ENCODE measurements around the gene DNM3.
A peak's percentile ranks its signal among the peaks of the same experiment; 100 is the strongest.

DNM3 gene

DNA sequence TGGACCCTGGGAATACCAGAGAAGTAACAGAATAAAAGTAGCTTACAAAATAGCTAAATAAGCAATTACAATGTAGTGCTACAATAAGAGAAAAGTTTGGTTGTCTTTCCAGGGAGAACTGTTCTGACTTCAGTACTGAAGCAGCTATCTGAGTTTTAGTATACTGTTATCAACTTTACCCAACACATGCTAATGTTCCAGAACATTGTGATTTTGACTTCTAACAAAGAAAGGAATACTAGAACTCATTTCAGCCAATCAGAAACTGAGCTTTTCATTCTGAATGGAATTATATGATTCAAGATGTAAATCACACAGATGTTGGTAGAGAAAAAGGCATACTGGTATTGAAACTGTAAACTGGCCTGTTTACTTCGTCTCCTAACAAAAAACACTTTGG is 579.1 kb downstream of the DNM3 start, which contains the start of gene C1orf105:
TSS of gene C1orf105 (plus strand) at position 301 of the 400 bp plus-strand sequence. CDS start 201 bp downstream, outside the sequence.
- no peak for ATAC-seq (ENCODE audit: low read depth)
- TF ChIP-seq CTCF (IDR thresholded peaks at IDR 0.05; ENCODE audit: poor library complexity, severe bottlenecking), result no peak
- Histone ChIP-seq H3K27me3 (ENCODE audit: insufficient read depth, poor library complexity, severe bottlenecking) (no peaks in the 10 kb centered on the region), H3K9me3 (ENCODE audit: severe bottlenecking) (no peaks in the 10 kb centered on the region), H3K27ac (ENCODE audit: poor library complexity, severe bottlenecking) (no peak within 1 kb of the TSS), H3K4me3 (ENCODE audit: severe bottlenecking) (no peak within 1 kb of the TSS), H3K36me3 (ENCODE audit: low read depth) (no peaks in the 10 kb centered on the region), H3K4me1 (ENCODE audit: insufficient read depth, poor library complexity, severe bottlenecking) (peaks cover 39% of the 10 kb centered on the region)
- no peak for DNase-seq (ENCODE audit: low spot score)

DNA sequence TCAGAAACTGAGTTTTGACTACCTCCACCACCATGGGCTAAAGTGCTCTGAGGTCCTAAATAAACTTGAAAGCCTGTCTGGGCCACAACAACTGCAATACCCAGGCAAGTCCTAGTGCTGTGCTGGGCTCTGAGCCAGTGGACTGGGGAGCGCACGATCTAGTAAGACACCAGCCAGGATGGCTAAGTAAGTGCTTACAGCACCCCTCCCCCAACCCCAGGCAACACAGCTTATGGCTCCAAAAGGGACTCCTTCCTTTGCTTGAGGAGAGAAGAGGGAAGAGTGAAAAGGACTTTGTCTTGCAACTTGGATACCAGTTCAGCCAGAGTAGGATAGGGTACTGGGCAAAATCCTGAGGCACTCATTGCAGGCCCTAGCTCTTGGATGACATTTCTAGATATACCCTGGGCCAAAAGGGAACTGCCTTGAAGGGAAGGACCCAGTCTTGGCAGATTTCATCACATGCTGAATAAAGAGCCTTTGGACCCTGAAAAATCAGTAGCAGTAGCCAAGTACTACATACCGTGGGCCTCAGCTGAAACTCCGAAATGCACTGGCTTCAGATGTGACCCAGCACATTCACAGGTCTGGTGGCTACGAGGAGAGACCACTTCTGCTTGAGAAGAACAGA is 580.8 kb downstream of the DNM3 start:
- no peaks in the 10 kb centered on the region for H3K9me3 ChIP-seq (ENCODE audit: severe bottlenecking)
- no peak for TF ChIP-seq CTCF (IDR thresholded peaks at IDR 0.05; ENCODE audit: poor library complexity, severe bottlenecking)
- no peak for ATAC-seq (ENCODE audit: low read depth)

DNA sequence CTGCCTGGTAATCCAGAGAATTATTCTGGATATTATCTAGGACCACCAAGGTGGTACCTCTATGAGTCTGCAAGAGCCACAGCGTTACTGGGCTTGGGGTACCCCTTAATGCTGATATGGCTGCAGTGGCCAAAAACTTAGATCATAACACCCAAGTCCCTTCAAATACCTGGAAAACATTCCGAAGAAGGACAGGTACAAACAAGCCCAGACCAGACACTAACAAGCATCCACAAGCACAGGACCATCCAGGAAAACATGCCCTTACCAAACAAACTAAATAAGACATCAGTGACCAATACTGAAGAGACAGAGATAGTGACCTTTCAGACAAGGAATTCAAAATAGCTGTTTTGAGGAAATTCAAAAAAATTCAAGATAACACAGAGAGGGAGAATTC is 582.0 kb downstream of the DNM3 start:
- no peak overlapping the region for H3K27ac ChIP-seq (ENCODE audit: poor library complexity, severe bottlenecking)
- H3K4me3 ChIP-seq (ENCODE audit: severe bottlenecking), result no peak overlapping the region
- DNase-seq (ENCODE audit: low spot score) (no peak), ATAC-seq (ENCODE audit: low read depth) (peak; percentile 29; the same call in 2 of the 3 replicates)
- no peaks in the 10 kb centered on the region for H3K36me3 ChIP-seq (ENCODE audit: low read depth)
- H3K27me3 ChIP-seq (ENCODE audit: insufficient read depth, poor library complexity, severe bottlenecking), result no peaks in the 10 kb centered on the region
- TF ChIP-seq CTCF (IDR thresholded peaks at IDR 0.05; ENCODE audit: poor library complexity, severe bottlenecking), result no peak
- peaks cover 17% of the 10 kb centered on the region for H3K4me1 ChIP-seq (ENCODE audit: insufficient read depth, poor library complexity, severe bottlenecking)
- no peaks in the 10 kb centered on the region for H3K9me3 ChIP-seq (ENCODE audit: severe bottlenecking)

More for the DNA sequence above, 580.8 kb downstream of the DNM3 start:
- H3K27me3 ChIP-seq (ENCODE audit: insufficient read depth, poor library complexity, severe bottlenecking), result no peaks in the 10 kb centered on the region
- no peaks in the 10 kb centered on the region for H3K36me3 ChIP-seq (ENCODE audit: low read depth)
- DNase-seq (ENCODE audit: low spot score), result no peak
- H3K4me3 ChIP-seq (ENCODE audit: severe bottlenecking), result no peak overlapping the region
- H3K27ac ChIP-seq (ENCODE audit: poor library complexity, severe bottlenecking), result no peak overlapping the region
- peaks cover 28% of the 10 kb centered on the region for H3K4me1 ChIP-seq (ENCODE audit: insufficient read depth, poor library complexity, severe bottlenecking)

DNA sequence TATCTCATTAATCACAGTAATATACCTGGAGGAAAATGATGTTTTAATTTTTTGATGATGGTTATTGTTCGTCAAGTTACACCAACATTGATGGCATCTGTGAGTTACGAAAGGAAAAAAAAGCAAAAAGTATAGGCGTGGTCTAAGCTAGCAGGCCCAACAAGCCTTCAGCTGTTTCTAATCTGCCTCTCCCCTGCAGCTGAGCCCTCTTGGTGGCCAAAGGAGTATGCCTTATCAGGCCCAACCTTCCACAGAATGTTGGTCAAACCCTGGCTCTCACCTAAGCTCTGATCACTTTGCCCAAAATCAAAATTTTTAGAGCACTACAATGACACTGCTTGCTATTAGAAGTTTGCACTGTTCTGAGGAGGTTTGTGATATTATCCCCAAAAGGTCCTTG is 584.0 kb downstream of the DNM3 start:
- Histone ChIP-seq H3K27me3 (ENCODE audit: insufficient read depth, poor library complexity, severe bottlenecking) (no peaks in the 10 kb centered on the region), H3K36me3 (ENCODE audit: low read depth) (no peaks in the 10 kb centered on the region), H3K4me3 (ENCODE audit: severe bottlenecking) (no peak overlapping the region), H3K9me3 (ENCODE audit: severe bottlenecking) (no peaks in the 10 kb centered on the region), H3K4me1 (ENCODE audit: insufficient read depth, poor library complexity, severe bottlenecking) (peaks cover 7% of the 10 kb centered on the region), H3K27ac (ENCODE audit: poor library complexity, severe bottlenecking) (no peak overlapping the region)
- DNase-seq (ENCODE audit: low spot score) (no peak), ATAC-seq (ENCODE audit: low read depth) (no peak)
- TF ChIP-seq CTCF (IDR thresholded peaks at IDR 0.05; ENCODE audit: poor library complexity, severe bottlenecking), result no peak

- no peak for DNase-seq (ENCODE audit: low spot score)
- no peaks in the 10 kb centered on the region for H3K27me3 ChIP-seq (ENCODE audit: insufficient read depth, poor library complexity, severe bottlenecking)
- no peaks in the 10 kb centered on the region for H3K9me3 ChIP-seq (ENCODE audit: severe bottlenecking)
- H3K36me3 ChIP-seq (ENCODE audit: low read depth), result no peaks in the 10 kb centered on the region
- no peak for TF ChIP-seq CTCF (IDR thresholded peaks at IDR 0.05; ENCODE audit: poor library complexity, severe bottlenecking)
- no peak overlapping the region for H3K27ac ChIP-seq (ENCODE audit: poor library complexity, severe bottlenecking)
- H3K4me1 ChIP-seq (ENCODE audit: insufficient read depth, poor library complexity, severe bottlenecking), result peaks cover 15% of the 10 kb centered on the region
- H3K4me3 ChIP-seq (ENCODE audit: severe bottlenecking), result no peak overlapping the region
- ATAC-seq (ENCODE audit: low read depth), result no peak
These were observed 585.9 kb downstream of the DNM3 start for GRCh38 chr1:172427191-172427590.
